Thoracic aorta (tissue), 2 donors: ENCODE measurements around the gene GCNT2. TPM values are rescaled to one million over a fixed set of nuclear protein-coding genes. Genes with fewer than 3 reads are reported as not detected.
A peak's percentile ranks its signal among the peaks of the same experiment; 100 is the strongest.

Experiments
- ATAC-seq: fragments of 150-250 bp; one replicate; pipeline ENCODE4 v1.8.0; 2017; ENCODE audit warnings: low read depth; ENCODE audit not compliant: insufficient number of reproducible peaks, low FRiP score
- DNase-seq: peaks from one replicate; pipeline ENCODE4 v3.0.0-alpha.2; 2020; ENCODE audit warnings: low spot score
- H3K27ac ChIP-seq, 2 donors: fragments of 200-600 bp; sonication (generic); 1 replicate in 1 of 2; 2 replicates in 1 of 2; pipeline ENCODE4 v1.5.1; 2016; ENCODE audit warnings: mild to moderate bottlenecking in 2 of 2, moderate library complexity in 2 of 2
- H3K27me3 ChIP-seq: fragments of 200-600 bp; sonication (generic); replicated peaks from 2 replicates; pipeline ENCODE4 v1.6.0; 2016; ENCODE audit warnings: mild to moderate bottlenecking; ENCODE audit not compliant: insufficient read depth
- H3K36me3 ChIP-seq: fragments of 200-600 bp; sonication (generic); one replicate; pipeline ENCODE4 v1.5.1; 2016
- H3K4me1 ChIP-seq, 2 donors: fragments of 200-600 bp; sonication (generic); 1 replicate in 1 of 2; 2 replicates in 1 of 2; pipeline versions ENCODE4 v1.5.1 to v1.6.0; 2016; ENCODE audit warnings: low read depth in 2 of 2, mild to moderate bottlenecking in 1 of 2; ENCODE audit not compliant: control insufficient read depth in 1 of 2
- H3K4me3 ChIP-seq: fragments of 200-600 bp; sonication (generic); 2 replicates; pipeline ENCODE4 v1.5.1; 2016; ENCODE audit warnings: mild to moderate bottlenecking
- H3K9me3 ChIP-seq: fragments of 200-600 bp; sonication (generic); 2 replicates; pipeline ENCODE4 v1.5.1; 2016
- total RNA-seq, 2 donors: library from RNA; depleted of rRNA; stranded (reverse); fragments of >200 nt; gene quantifications; one replicate each; pipeline versions ENCODE4 v1.1.0 to v1.2.3, GENCODE V29; 2016
- TF ChIP-seq, protein P1 (sequence below): fragments of 200-600 bp; sonication (generic); IDR thresholded peaks from one replicate; pipeline ENCODE4 v1.5.1; 2019; ENCODE audit warnings: antibody characterized with exemption

The GCNT2 gene
- total RNA-seq, 2 donors from 2014 or later, result 29.1 to 44.9 TPM

- H3K4me3 ChIP-seq, result no peak overlapping the region
- ATAC-seq, result no peak
- no peaks in the 10 kb centered on the region for H3K36me3 ChIP-seq
- H3K27me3 ChIP-seq, result no peaks in the 10 kb centered on the region
- H3K27ac ChIP-seq, result no peak overlapping the region
- H3K4me1 ChIP-seq, result peaks cover 7 to 16% of the 10 kb centered on the region in 2 donors
- no peak for DNase-seq
- TF ChIP-seq, protein P1, sequence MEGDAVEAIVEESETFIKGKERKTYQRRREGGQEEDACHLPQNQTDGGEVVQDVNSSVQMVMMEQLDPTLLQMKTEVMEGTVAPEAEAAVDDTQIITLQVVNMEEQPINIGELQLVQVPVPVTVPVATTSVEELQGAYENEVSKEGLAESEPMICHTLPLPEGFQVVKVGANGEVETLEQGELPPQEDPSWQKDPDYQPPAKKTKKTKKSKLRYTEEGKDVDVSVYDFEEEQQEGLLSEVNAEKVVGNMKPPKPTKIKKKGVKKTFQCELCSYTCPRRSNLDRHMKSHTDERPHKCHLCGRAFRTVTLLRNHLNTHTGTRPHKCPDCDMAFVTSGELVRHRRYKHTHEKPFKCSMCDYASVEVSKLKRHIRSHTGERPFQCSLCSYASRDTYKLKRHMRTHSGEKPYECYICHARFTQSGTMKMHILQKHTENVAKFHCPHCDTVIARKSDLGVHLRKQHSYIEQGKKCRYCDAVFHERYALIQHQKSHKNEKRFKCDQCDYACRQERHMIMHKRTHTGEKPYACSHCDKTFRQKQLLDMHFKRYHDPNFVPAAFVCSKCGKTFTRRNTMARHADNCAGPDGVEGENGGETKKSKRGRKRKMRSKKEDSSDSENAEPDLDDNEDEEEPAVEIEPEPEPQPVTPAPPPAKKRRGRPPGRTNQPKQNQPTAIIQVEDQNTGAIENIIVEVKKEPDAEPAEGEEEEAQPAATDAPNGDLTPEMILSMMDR, result no peak
- no peaks in the 10 kb centered on the region for H3K9me3 ChIP-seq
Observed at GRCh38 chr6:10507715-10508114, 13.4 kb upstream of the GCNT2 start.

DNA sequence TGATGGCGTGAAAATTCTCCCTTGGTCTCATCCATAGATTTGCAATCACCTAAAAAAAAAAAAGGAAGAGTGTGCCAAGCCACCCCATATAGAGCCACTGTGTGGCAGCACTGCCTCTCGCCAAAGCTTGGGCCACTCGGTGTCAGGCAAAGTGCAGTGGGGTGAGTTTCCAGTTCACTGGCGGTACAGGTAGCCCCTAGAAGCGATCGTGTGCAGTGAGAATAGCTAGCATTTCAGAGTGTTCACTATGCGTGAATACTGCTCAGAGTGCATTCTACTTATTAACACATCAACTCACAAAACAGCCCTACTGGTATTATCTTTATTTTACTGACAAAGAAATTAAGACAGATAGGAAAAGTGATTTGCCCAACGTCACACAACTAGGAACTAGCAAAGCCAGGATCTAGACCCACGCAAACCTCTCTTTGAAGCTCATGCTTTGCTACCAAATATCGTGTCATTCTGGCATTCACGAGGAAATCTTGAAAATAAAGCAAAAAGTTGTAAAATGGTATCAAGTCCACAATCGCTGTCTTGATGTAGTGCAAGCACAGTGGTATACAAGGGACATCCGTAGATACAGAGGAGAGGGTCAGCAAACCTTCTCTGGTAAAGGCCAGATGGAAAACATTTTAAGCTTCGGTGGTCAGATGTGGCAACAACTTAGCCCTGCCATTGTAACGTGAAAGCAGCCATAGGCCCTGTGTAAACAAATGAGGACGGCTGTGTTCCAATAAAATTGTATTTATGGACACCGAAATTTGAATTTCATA is 10.4 kb upstream of the GCNT2 start:
- H3K36me3 ChIP-seq, result no peaks in the 10 kb centered on the region
- H3K4me1 ChIP-seq, result peaks cover 7 to 16% of the 10 kb centered on the region in 2 donors
- DNase-seq (peak; percentile 12), ATAC-seq (peak; percentile 74)
- no peaks in the 10 kb centered on the region for H3K9me3 ChIP-seq
- no peaks in the 10 kb centered on the region for H3K27me3 ChIP-seq
- peak overlapping the region; percentile 55 for H3K4me3 ChIP-seq
- TF ChIP-seq, protein P1, result peak; percentile 61
- H3K27ac ChIP-seq, result peak overlapping the region; percentile 51 to 73

DNA sequence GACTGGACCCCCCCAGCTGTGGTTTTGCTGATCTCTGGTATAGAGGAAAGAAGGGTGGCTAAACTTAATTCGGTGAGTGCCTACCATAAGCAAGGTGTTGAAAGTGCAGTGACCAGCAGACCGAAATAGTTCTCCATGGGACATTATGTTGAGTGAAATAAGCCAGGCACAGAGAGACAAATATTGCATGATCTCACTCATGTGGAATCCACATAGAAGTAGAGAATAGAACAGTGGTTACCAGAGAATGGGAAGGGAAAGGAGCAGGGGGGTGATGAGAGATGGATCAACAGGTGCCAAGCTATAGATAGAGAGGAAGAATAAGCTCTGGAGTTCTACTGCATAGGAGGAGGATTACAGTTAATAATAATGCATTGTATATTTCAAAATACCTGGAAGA is 9.7 kb upstream of the GCNT2 start:
- TF ChIP-seq, protein P1, result no peak
- ATAC-seq, result no peak
- Histone ChIP-seq H3K27me3 (no peaks in the 10 kb centered on the region), H3K27ac (peak overlapping the region; percentile 51 to 73), H3K4me3 (peak overlapping the region; percentile 55), H3K9me3 (no peaks in the 10 kb centered on the region), H3K36me3 (no peaks in the 10 kb centered on the region), H3K4me1 (peaks cover 7 to 16% of the 10 kb centered on the region in 2 donors)
- DNase-seq, result no peak

DNA sequence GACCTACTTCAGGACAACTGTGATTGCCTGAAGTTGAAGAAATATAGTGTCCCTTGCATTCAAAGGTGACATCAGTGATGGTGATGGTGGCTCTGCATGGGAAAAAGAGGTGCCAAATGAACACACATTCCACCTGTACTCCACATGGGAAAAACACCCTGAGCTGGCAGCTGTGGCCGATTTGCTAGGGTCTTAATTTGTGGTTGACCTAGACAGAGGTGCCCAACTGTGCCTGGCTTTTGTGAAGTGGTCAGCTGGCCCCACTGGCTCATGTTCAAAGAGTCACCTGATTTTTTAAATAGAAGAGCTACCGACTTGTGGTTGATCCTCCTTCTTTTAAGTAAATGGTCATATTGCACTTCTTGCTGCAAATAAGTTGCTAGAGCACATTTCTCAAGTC is 7.6 kb upstream of the GCNT2 start:
- no peak overlapping the region for H3K4me3 ChIP-seq
- TF ChIP-seq, protein P1, result no peak
- no peaks in the 10 kb centered on the region for H3K9me3 ChIP-seq
- DNase-seq, result no peak
- no peaks in the 10 kb centered on the region for H3K27me3 ChIP-seq
- peaks cover 9 to 18% of the 10 kb centered on the region in 2 donors for H3K4me1 ChIP-seq
- no peaks in the 10 kb centered on the region for H3K36me3 ChIP-seq
- no peak overlapping the region for H3K27ac ChIP-seq
- ATAC-seq, result no peak

DNA sequence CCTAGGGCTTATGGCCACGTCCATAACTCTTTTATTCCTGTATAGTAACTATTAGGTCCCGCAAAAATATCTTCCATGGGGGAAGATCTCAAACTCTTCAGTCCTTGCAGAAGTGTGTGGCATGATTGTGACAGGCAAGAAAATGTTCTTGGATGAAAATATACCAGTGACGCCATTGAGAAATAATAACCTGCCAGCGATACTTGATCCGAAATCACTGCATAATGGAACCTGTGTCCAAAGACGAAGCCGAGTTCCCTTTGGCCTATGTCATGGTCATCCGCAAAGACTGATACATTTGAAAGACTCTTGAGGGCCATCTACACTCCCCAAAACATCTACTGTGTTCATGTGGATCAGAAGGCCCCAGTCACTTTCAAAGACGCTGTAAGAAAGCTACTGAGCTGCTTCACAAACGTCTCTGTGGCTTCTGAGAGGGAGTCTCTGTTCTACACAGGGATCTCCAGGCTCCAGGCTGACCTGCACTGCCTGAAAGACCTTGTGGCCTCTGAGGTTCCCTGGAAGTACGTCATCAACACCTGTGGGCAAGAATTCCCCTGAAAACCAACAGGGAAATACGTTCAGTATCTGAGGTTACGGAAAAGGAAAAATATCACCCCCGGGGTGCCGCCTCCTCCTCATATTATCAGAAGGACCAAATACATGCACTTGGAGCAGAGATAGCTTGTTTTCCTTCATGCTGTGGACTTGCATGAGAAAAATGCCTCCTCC is 6.9 kb upstream of the GCNT2 start:
- Histone ChIP-seq H3K4me3 (no peak overlapping the region), H3K27ac (no peak overlapping the region), H3K27me3 (no peaks in the 10 kb centered on the region), H3K9me3 (no peaks in the 10 kb centered on the region), H3K36me3 (no peaks in the 10 kb centered on the region), H3K4me1 (peaks cover 16 to 24% of the 10 kb centered on the region in 2 donors)
- ATAC-seq (no peak), DNase-seq (no peak)
- TF ChIP-seq, protein P1, result no peak
